CD4-positive, alpha-beta T cell (primary cell): Measurements from ENCODE around the gene SMC2. TPM values are rescaled to one million over a fixed set of nuclear protein-coding genes. Genes with fewer than 3 reads are reported as not detected.

Source experiments
- ATAC-seq: fragments of 200-7000 bp; cut with Tn5 transposase; one replicate; pipeline ENCODE4 v1.10.0; 2022; ENCODE audit warnings: mild to moderate bottlenecking; ENCODE audit not compliant: poor library complexity
- CTCF ChIA-PET: fragments of 350-600 bp; sonication (Branson Sonifier 250); formaldehyde crosslinking; loops from one replicate; lab custom pipeline; 2021; ENCODE audit warnings: antibody characterized with exemption, inconsistent platforms; lab: Charles Lee
- POLR2A ChIA-PET: fragments of 350-600 bp; sonication (Branson Sonifier 250); formaldehyde crosslinking; loops from one replicate; lab custom pipeline; 2021; ENCODE audit warnings: antibody characterized with exemption, inconsistent platforms; lab: Charles Lee
- DNase-seq, 14 experiments: peaks; one replicate each; pipeline ENCODE4 v3.0.0-alpha.2; 2013 to 2020; ENCODE audit warnings: mixed read lengths in 2 of 14
- H3K27ac ChIP-seq, 2 donors: one replicate each; pipeline versions ENCODE4 v1.5.1 to v1.7.0; 2013; ENCODE audit warnings: low read length in 2 of 2, low read depth in 1 of 2, mild to moderate bottlenecking in 1 of 2
- H3K27me3 ChIP-seq, 2 experiments: 1 replicate in 1 of 2; 2 replicates in 1 of 2; pipeline versions ENCODE4 v1.6.1 to v1.7.0; 2013; ENCODE audit warnings: low read length in 2 of 2, control low read depth in 1 of 2, mild to moderate bottlenecking in 1 of 2, moderate library complexity in 1 of 2; ENCODE audit not compliant: insufficient read depth in 2 of 2, control insufficient read depth in 1 of 2
- H3K36me3 ChIP-seq: one replicate; pipeline ENCODE4 v1.6.1; 2013; ENCODE audit warnings: low read length, control low read depth; ENCODE audit not compliant: insufficient read depth
- H3K4me1 ChIP-seq: one replicate; pipeline ENCODE4 v1.6.1; 2013; ENCODE audit warnings: low read length, control low read depth; ENCODE audit not compliant: insufficient read depth
- H3K4me3 ChIP-seq: one replicate; pipeline ENCODE4 v1.5.1; 2013; ENCODE audit warnings: mild to moderate bottlenecking, low read length, moderate library complexity
- H3K9me3 ChIP-seq, 2 experiments: 1 replicate in 1 of 2; 2 replicates in 1 of 2; pipeline versions ENCODE4 v1.6.1 to v1.7.0; 2013; ENCODE audit warnings: low read length in 2 of 2, mild to moderate bottlenecking in 2 of 2, control low read depth in 1 of 2, moderate library complexity in 1 of 2; ENCODE audit not compliant: control insufficient read depth in 1 of 2, insufficient read depth in 1 of 2
- H3K27ac Mint-ChIP-seq: one replicate; pipeline ENCODE4 v1.8.0; 2020; ENCODE audit warnings: mixed read lengths
- H3K27me3 Mint-ChIP-seq: one replicate; pipeline ENCODE4 v1.8.0; 2021; ENCODE audit warnings: mixed read lengths
- H3K36me3 Mint-ChIP-seq: one replicate; pipeline ENCODE4 v1.8.0; 2021; ENCODE audit warnings: low read depth, mixed read lengths
- H3K4me1 Mint-ChIP-seq: one replicate; pipeline ENCODE4 v1.8.0; 2021; ENCODE audit warnings: low read depth, mixed read lengths
- H3K4me3 Mint-ChIP-seq: one replicate; pipeline ENCODE4 v1.8.0; 2020; ENCODE audit warnings: mild to moderate bottlenecking, mixed read lengths
- H3K9me3 Mint-ChIP-seq: one replicate; pipeline ENCODE4 v1.8.0; 2020; ENCODE audit warnings: mixed read lengths
- intact Hi-C, 2 experiments: fragments of 100-400 bp; cut with DNase I in 1 of 2; cut with micrococcal nuclease in 1 of 2; formaldehyde crosslinking; loops; one replicate each; pipeline versions ENCODE4 v1.15.1 to v1.9.0; 2023 to 2025; cut with DNase I, micrococcal nuclease
- total RNA-seq, 174 experiments: library from RNA in 2 of 174; stranded (reverse) in 2 of 174; gene quantifications; one replicate each; pipeline ENCODE4 v1.2.3 and lab custom pipeline; 2021 to 2026
- TF ChIP-seq, protein P1 (sequence below): fragments of 200-600 bp; IDR thresholded peaks from one replicate; pipeline ENCODE4 v1.8.0; 2022; ENCODE audit warnings: antibody characterized with exemption, mild to moderate bottlenecking

SMC2 gene
- total RNA-seq, 2 experiments from 2014 or later, result 2.6 to 2.9 TPM

DNA sequence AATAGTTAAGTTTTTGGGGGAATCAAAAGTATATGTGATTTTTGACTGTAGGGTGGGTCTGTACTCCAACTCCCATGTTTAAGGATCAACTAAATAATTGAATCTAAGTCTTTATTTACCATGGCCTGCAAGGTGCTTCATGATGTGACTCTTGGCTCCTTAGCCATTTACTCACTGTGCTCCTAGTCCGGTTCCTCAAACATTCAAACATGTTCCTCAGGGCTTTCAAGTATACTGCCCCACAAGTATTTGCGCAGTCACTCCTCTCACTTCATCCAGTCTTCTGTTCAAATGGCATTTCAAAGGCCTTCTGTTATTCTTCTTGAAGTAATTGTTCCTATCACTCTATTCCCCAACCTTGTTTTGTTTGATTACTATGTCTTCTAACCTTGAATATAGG, 16.4 kb downstream of the SMC2 start:
- peaks cover 29% of the 10 kb centered on the region for H3K36me3 ChIP-seq
- no peak overlapping the region for H3K4me3 ChIP-seq
- H3K9me3 ChIP-seq, result no peaks in the 10 kb centered on the region
- no peaks in the 10 kb centered on the region for H3K27me3 ChIP-seq
- Mint-ChIP-seq H3K9me3 (no peaks in the 10 kb centered on the region), H3K4me1 (no peaks in the 10 kb centered on the region), H3K4me3 (no peak overlapping the region), H3K27me3 (no peaks in the 10 kb centered on the region), H3K36me3 (peaks cover 75% of the 10 kb centered on the region), H3K27ac (no peak overlapping the region)
- ATAC-seq (no peak), DNase-seq (no peak)
- CTCF ChIA-PET, result no interaction called here
- no peak overlapping the region for H3K27ac ChIP-seq
- no peaks in the 10 kb centered on the region for H3K4me1 ChIP-seq
- POLR2A ChIA-PET, result no interaction called here
- intact Hi-C loops, result no loop called here
- TF ChIP-seq, protein P1, sequence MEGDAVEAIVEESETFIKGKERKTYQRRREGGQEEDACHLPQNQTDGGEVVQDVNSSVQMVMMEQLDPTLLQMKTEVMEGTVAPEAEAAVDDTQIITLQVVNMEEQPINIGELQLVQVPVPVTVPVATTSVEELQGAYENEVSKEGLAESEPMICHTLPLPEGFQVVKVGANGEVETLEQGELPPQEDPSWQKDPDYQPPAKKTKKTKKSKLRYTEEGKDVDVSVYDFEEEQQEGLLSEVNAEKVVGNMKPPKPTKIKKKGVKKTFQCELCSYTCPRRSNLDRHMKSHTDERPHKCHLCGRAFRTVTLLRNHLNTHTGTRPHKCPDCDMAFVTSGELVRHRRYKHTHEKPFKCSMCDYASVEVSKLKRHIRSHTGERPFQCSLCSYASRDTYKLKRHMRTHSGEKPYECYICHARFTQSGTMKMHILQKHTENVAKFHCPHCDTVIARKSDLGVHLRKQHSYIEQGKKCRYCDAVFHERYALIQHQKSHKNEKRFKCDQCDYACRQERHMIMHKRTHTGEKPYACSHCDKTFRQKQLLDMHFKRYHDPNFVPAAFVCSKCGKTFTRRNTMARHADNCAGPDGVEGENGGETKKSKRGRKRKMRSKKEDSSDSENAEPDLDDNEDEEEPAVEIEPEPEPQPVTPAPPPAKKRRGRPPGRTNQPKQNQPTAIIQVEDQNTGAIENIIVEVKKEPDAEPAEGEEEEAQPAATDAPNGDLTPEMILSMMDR, result no peak

DNA sequence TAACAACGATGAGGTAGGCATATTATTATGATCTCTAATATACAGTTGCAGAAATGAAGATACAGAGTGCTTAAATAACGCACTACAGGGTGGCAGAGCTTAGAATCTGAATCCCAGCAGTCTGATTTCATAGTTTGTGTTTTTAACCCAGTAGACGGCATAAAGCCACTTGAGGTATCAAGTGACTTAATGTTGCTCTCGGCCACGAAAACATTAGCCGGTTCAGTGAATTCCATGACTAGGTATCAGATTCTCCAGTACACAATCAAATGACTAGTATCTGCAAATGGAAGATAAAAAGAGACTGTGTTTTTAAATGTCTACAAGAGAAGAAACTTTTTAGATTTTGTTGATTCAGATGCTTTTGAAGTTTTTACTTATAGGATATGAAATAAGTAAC, 24.8 kb downstream of the SMC2 start:
- TF ChIP-seq, protein P1, result no peak
- Mint-ChIP-seq H3K9me3 (no peaks in the 10 kb centered on the region), H3K4me3 (no peak overlapping the region), H3K27me3 (no peaks in the 10 kb centered on the region), H3K36me3 (peaks cover 83% of the 10 kb centered on the region), H3K4me1 (no peaks in the 10 kb centered on the region), H3K27ac (no peak overlapping the region)
- Histone ChIP-seq H3K9me3 (no peaks in the 10 kb centered on the region), H3K4me1 (no peaks in the 10 kb centered on the region), H3K27ac (no peak overlapping the region), H3K27me3 (no peaks in the 10 kb centered on the region), H3K4me3 (no peak overlapping the region), H3K36me3 (peaks cover 36% of the 10 kb centered on the region)
- intact Hi-C loops, result no loop called here
- ATAC-seq, result no peak
- ChIA-PET CTCF (no interaction called here), POLR2A (interaction anchor here (1.4 kb wide), 1 partner anchor 25 kb away, joined by 3 read pairs; the partner anchor contains the start of gene SMC2)
- DNase-seq, result no peak

DNA sequence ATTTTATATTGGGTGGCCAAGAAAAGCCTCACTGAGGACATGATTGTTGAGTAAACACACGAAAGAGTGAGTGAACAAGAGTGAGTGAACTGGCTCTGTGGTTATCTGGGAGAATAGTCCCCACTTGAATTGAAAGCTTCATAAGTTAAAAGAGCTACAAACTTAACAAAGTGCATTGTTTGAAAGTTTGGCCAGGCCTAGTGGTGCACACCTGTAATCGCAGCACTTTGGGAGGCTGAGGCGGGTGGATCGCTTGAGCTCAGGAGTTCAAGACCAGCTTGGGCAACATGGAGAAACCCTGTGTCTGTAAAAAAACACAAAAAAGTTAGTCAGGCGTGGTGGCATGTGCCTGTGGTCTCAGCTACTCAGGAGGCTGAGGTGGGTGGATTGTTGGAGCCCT, 26.9 kb downstream of the SMC2 start:
- H3K27ac Mint-ChIP-seq, result no peak overlapping the region
- TF ChIP-seq, protein P1, result no peak
- H3K9me3 Mint-ChIP-seq, result no peaks in the 10 kb centered on the region
- H3K27me3 ChIP-seq, result no peaks in the 10 kb centered on the region
- no peak for DNase-seq
- no peaks in the 10 kb centered on the region for H3K9me3 ChIP-seq
- ChIA-PET POLR2A (no interaction called here), CTCF (no interaction called here)
- no peaks in the 10 kb centered on the region for H3K4me1 Mint-ChIP-seq
- peaks cover 84% of the 10 kb centered on the region for H3K36me3 Mint-ChIP-seq
- no peak for ATAC-seq
- intact Hi-C loops, result loop anchor here in 1 of 2 experiments (10.0 kb wide), 1 partner anchor 76 kb away; no protein-coding TSS in a partner anchor
- H3K4me3 Mint-ChIP-seq, result no peak overlapping the region
- no peaks in the 10 kb centered on the region for H3K27me3 Mint-ChIP-seq
- peaks cover 35% of the 10 kb centered on the region for H3K36me3 ChIP-seq
- no peak overlapping the region for H3K4me3 ChIP-seq
- H3K4me1 ChIP-seq, result no peaks in the 10 kb centered on the region
- H3K27ac ChIP-seq, result no peak overlapping the region
